HCT116 (cell line): ENCODE measurements around the gene IRAK4. TPM values are rescaled to one million over a fixed set of nuclear protein-coding genes. Genes with fewer than 3 reads are reported as not detected.

Experiments used
- ATAC-seq: fragments of 200-7000 bp; cut with Tn5 transposase; 2 replicates; pipeline ENCODE4 v1.9.1; 2020; ENCODE audit warnings: mild to moderate bottlenecking, moderate library complexity
- BruUV-seq: library from RNA; stranded (reverse); fragments of 400-500 nt; replicated peaks from 2 replicates; lab custom pipeline; 2021; lab: Mats Ljungman, UMichigan
- CTCF ChIA-PET: fragments of 300-600 bp; sonication (Branson Sonifier 250); formaldehyde crosslinking; loops from one replicate; lab custom pipeline; 2021; ENCODE audit warnings: antibody characterized with exemption; lab: Charles Lee
- POLR2A ChIA-PET: fragments of 300-600, 350-600 bp; sonication (Branson Sonifier 250); formaldehyde crosslinking; loops from one replicate; lab custom pipeline; 2021; ENCODE audit warnings: antibody characterized with exemption; lab: Charles Lee
- RAD21 ChIA-PET, 2 experiments: fragments of 300-600 bp; sonication (Branson Sonifier 250); formaldehyde crosslinking; loops; one replicate each; lab custom pipeline; 2023; ENCODE audit warnings: low total read pairs in 2 of 2; ENCODE audit not compliant: uncharacterized antibody in 2 of 2, unreplicated experiment in 2 of 2, low non-redundant PET in 1 of 2; lab: Charles Lee
- DNase-seq: peaks from one replicate; pipeline ENCODE4 v3.0.0-alpha.2; 2010; ENCODE audit warnings: low read depth, low spot score
- H2AFZ ChIP-seq: fragments of 200-600 bp; shearing (Covaris generic), sonication (generic); 2 replicates; pipeline ENCODE4 v1.6.1; 2017; ENCODE audit warnings: low read depth, mixed run types, mixed read lengths, antibody characterized with exemption, low read length; ENCODE audit not compliant: poor library complexity, severe bottlenecking
- H3K27ac ChIP-seq: 2 replicates; pipeline ENCODE4 v1.5.1; 2012; ENCODE audit warnings: low read depth, low read length
- H3K27me3 ChIP-seq: fragments of 200-600 bp; sonication (generic); 2 replicates; pipeline ENCODE4 v1.6.1; 2016; ENCODE audit warnings: mixed run types, low read length, mixed read lengths; ENCODE audit not compliant: insufficient read depth
- H3K36me3 ChIP-seq, 2 experiments: fragments of 200-500 bp in 1 of 2; fragments of 200-600 bp in 1 of 2; sonication (Bioruptor generic) in 1 of 2; sonication (generic) in 1 of 2; 2 replicates each; pipeline versions ENCODE4 v1.5.1 to v1.6.1; 2014 to 2016; ENCODE audit warnings: low read length in 2 of 2, inconsistent platforms in 1 of 2, mixed read lengths in 1 of 2, mixed run types in 1 of 2; ENCODE audit not compliant: insufficient read depth in 2 of 2, control insufficient read depth in 1 of 2
- H3K4me1 ChIP-seq, 2 experiments: fragments of 200-600 bp in 1 of 2; sonication (generic) in 1 of 2; 2 replicates each; pipeline versions ENCODE4 v1.5.1 to v1.6.1; 2012 to 2017; ENCODE audit warnings: low read length in 2 of 2, inconsistent platforms in 1 of 2, mild to moderate bottlenecking in 1 of 2, mixed read lengths in 1 of 2, mixed run types in 1 of 2, moderate library complexity in 1 of 2; ENCODE audit not compliant: insufficient read depth in 2 of 2, control insufficient read depth in 1 of 2
- H3K4me2 ChIP-seq: fragments of 200-600 bp; sonication (generic); 2 replicates; pipeline ENCODE4 v1.6.1; 2017; ENCODE audit warnings: mixed run types, low read length, mixed read lengths
- H3K4me3 ChIP-seq, 2 experiments: fragments of 200-600 bp in 1 of 2; sonication (generic) in 1 of 2; replicated peaks in 1 of 2; 2 replicates each; pipeline ENCODE4 v1.5.1; 2011 to 2016; ENCODE audit warnings: low read length in 2 of 2, control low read depth in 1 of 2, low read depth in 1 of 2, mild to moderate bottlenecking in 1 of 2, mixed read lengths in 1 of 2, mixed run types in 1 of 2
- H3K79me2 ChIP-seq: fragments of 200-600 bp; sonication (generic); 2 replicates; pipeline ENCODE4 v1.6.1; 2017; ENCODE audit warnings: mild to moderate bottlenecking, mixed run types, low read length, moderate library complexity, mixed read lengths; ENCODE audit not compliant: insufficient read depth
- H3K9ac ChIP-seq: fragments of 200-600 bp; sonication (generic); 2 replicates; pipeline ENCODE4 v1.6.1; 2016; ENCODE audit warnings: low read length, mixed read lengths
- H3K9me2 ChIP-seq: fragments of 200-600 bp; sonication (generic), shearing (Covaris generic); 2 replicates; pipeline ENCODE4 v1.6.1; 2017; ENCODE audit warnings: mixed run types, mild to moderate bottlenecking, moderate library complexity; ENCODE audit not compliant: insufficient read depth
- H3K9me3 ChIP-seq, 2 experiments: fragments of 200-500 bp in 1 of 2; fragments of 200-600 bp in 1 of 2; sonication (Bioruptor generic) in 1 of 2; sonication (generic) in 1 of 2; 2 replicates each; pipeline ENCODE4 v1.6.1; 2014 to 2017; ENCODE audit warnings: low read length in 2 of 2, mixed read lengths in 2 of 2, inconsistent platforms in 1 of 2, low read depth in 1 of 2, mild to moderate bottlenecking in 1 of 2, mixed run types in 1 of 2, moderate library complexity in 1 of 2; ENCODE audit not compliant: control insufficient read depth in 1 of 2, insufficient read depth in 1 of 2
- H4K20me1 ChIP-seq: fragments of 200-600 bp; sonication (generic), shearing (Covaris generic); 2 replicates; pipeline ENCODE4 v1.6.1; 2017; ENCODE audit warnings: mixed run types, mild to moderate bottlenecking, moderate library complexity; ENCODE audit not compliant: insufficient read depth
- CEBPB ChIP-seq: IDR thresholded peaks from 2 replicates; pipeline ENCODE4 v1.6.1; 2012; ENCODE audit warnings: low read depth
- EGR1 ChIP-seq: IDR thresholded peaks from 2 replicates; pipeline ENCODE4 v1.6.1; 2012; ENCODE audit warnings: low read depth
- ELF1 ChIP-seq: IDR thresholded peaks from 2 replicates; pipeline ENCODE4 v1.6.1; 2012; ENCODE audit warnings: low read depth, borderline replicate concordance
- JUND ChIP-seq: IDR thresholded peaks from 2 replicates; pipeline ENCODE4 v1.6.1; 2012
- POLR2AphosphoS5 ChIP-seq: IDR thresholded peaks from 2 replicates; pipeline ENCODE4 v1.6.1; 2011; ENCODE audit warnings: mild to moderate bottlenecking, low read depth, low read length, moderate library complexity
- SIN3A ChIP-seq: IDR thresholded peaks from 2 replicates; pipeline ENCODE4 v1.6.1; 2012; ENCODE audit warnings: low read depth
- SP1 ChIP-seq: IDR thresholded peaks from 2 replicates; pipeline ENCODE4 v1.6.1; 2012; ENCODE audit warnings: low read depth
- TCF7L2 ChIP-seq: IDR thresholded peaks from 2 replicates; pipeline ENCODE4 v1.7.0; 2011; ENCODE audit warnings: borderline replicate concordance, inconsistent platforms; ENCODE audit not compliant: insufficient read depth, insufficient read length; ENCODE audit errors: extremely low read depth
- intact Hi-C: fragments of 100-400 bp; cut with micrococcal nuclease; formaldehyde crosslinking; loops from 2 replicates; pipeline ENCODE4 v1.10.0; 2022
- total RNA-seq: library from RNA; stranded (reverse); gene quantifications from one replicate; pipeline ENCODE4 v1.2.1, GENCODE V29; 2021; ENCODE audit not compliant: unreplicated experiment
- TF ChIP-seq, protein P1 (sequence below): IDR thresholded peaks from 2 replicates; pipeline ENCODE4 v1.6.1; 2011; ENCODE audit warnings: mild to moderate bottlenecking, low read length, moderate library complexity; ENCODE audit not compliant: insufficient replicate concordance; ENCODE audit errors: extremely low read depth
- TF ChIP-seq, protein P2 (sequence below): IDR thresholded peaks from 2 replicates; pipeline ENCODE4 v1.6.1; 2012; ENCODE audit warnings: low read depth
- TF ChIP-seq, protein P3 (sequence below): IDR thresholded peaks from 2 replicates; pipeline ENCODE4 v1.6.1; 2012

IRAK4 gene
- total RNA-seq, 1 experiment from 2014 or later = 6.9 TPM

DNA sequence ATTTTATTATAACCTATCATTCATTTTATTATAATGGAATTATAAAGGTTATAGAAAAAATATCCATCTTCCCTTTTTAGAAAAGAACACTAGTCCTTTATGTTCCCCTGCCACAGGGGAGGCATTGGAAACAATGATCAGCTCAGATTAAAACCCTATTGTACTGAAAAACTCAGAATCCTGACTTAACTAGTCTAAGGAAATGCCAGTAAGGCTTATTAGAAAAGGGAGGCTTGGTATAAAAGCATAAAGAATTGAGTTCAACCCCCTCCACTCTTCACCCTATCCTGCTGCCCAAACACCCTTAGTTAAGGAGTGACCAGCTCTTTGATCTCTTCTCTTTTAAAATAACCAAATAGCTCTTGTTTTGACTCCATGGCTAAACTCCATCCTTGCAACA lies 36.1 kb upstream of the IRAK4 start:
- Histone ChIP-seq H3K79me2 (no peaks in the 10 kb centered on the region), H4K20me1 (no peaks in the 10 kb centered on the region), H3K36me3 (no peaks in the 10 kb centered on the region), H3K27me3 (no peaks in the 10 kb centered on the region), H3K9me2 (no peaks in the 10 kb centered on the region), H3K4me1 (no peaks in the 10 kb centered on the region), H3K4me3 (no peak overlapping the region), H3K4me2 (no peak overlapping the region), H3K9ac (no peak overlapping the region), H3K9me3 (no peaks in the 10 kb centered on the region), H3K27ac (no peak overlapping the region), H2AFZ (no peak overlapping the region)
- intact Hi-C loops = no loop called here
- no TSS peak for BruUV-seq
- ChIA-PET RAD21 (no interaction called here), POLR2A (no interaction called here), CTCF (interaction anchor here (1.1 kb wide), 1 partner anchor 278 kb away, joined by 3 read pairs; no protein-coding TSS in a partner anchor)
- no peak for DNase-seq
- TF ChIP-seq POLR2AphosphoS5 (no peak), SP1 (no peak), EGR1 (no peak), ELF1 (no peak), TCF7L2 (no peak), SIN3A (no peak), JUND (no peak), CEBPB (no peak)
- TF ChIP-seq, protein P1, sequence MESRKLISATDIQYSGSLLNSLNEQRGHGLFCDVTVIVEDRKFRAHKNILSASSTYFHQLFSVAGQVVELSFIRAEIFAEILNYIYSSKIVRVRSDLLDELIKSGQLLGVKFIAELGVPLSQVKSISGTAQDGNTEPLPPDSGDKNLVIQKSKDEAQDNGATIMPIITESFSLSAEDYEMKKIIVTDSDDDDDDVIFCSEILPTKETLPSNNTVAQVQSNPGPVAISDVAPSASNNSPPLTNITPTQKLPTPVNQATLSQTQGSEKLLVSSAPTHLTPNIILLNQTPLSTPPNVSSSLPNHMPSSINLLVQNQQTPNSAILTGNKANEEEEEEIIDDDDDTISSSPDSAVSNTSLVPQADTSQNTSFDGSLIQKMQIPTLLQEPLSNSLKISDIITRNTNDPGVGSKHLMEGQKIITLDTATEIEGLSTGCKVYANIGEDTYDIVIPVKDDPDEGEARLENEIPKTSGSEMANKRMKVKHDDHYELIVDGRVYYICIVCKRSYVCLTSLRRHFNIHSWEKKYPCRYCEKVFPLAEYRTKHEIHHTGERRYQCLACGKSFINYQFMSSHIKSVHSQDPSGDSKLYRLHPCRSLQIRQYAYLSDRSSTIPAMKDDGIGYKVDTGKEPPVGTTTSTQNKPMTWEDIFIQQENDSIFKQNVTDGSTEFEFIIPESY = no peak
- TF ChIP-seq, protein P2, sequence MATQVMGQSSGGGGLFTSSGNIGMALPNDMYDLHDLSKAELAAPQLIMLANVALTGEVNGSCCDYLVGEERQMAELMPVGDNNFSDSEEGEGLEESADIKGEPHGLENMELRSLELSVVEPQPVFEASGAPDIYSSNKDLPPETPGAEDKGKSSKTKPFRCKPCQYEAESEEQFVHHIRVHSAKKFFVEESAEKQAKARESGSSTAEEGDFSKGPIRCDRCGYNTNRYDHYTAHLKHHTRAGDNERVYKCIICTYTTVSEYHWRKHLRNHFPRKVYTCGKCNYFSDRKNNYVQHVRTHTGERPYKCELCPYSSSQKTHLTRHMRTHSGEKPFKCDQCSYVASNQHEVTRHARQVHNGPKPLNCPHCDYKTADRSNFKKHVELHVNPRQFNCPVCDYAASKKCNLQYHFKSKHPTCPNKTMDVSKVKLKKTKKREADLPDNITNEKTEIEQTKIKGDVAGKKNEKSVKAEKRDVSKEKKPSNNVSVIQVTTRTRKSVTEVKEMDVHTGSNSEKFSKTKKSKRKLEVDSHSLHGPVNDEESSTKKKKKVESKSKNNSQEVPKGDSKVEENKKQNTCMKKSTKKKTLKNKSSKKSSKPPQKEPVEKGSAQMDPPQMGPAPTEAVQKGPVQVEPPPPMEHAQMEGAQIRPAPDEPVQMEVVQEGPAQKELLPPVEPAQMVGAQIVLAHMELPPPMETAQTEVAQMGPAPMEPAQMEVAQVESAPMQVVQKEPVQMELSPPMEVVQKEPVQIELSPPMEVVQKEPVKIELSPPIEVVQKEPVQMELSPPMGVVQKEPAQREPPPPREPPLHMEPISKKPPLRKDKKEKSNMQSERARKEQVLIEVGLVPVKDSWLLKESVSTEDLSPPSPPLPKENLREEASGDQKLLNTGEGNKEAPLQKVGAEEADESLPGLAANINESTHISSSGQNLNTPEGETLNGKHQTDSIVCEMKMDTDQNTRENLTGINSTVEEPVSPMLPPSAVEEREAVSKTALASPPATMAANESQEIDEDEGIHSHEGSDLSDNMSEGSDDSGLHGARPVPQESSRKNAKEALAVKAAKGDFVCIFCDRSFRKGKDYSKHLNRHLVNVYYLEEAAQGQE = no peak
- TF ChIP-seq, protein P3, sequence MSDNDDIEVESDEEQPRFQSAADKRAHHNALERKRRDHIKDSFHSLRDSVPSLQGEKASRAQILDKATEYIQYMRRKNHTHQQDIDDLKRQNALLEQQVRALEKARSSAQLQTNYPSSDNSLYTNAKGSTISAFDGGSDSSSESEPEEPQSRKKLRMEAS = no peak
- ATAC-seq = no peak
